Liver (tissue), 9 donors: ENCODE data around the gene ARMH3. TPM values are rescaled to one million over a fixed set of nuclear protein-coding genes. Genes with fewer than 3 reads are reported as not detected.

ENCODE experiments used
- DNase-seq: peaks from one replicate; pipeline ENCODE4 v3.0.0-alpha.2; 2017; ENCODE audit warnings: low spot score
- H3K27ac ChIP-seq, 2 donors: one replicate each; pipeline ENCODE4 v1.7.0; 2013; ENCODE audit warnings: inconsistent platforms in 2 of 2, low read length in 2 of 2, control low read depth in 1 of 2, low read depth in 1 of 2, mild to moderate bottlenecking in 1 of 2
- H3K27me3 ChIP-seq, 4 donors: one replicate each; pipeline versions ENCODE4 v1.6.1 to v1.7.0; 2013; ENCODE audit warnings: low read length in 3 of 4, inconsistent platforms in 1 of 4, mild to moderate bottlenecking in 1 of 4, moderate library complexity in 1 of 4; ENCODE audit not compliant: control insufficient read depth in 4 of 4, insufficient read depth in 4 of 4
- H3K36me3 ChIP-seq, 4 donors: one replicate each; pipeline versions ENCODE4 v1.6.1 to v1.7.0; 2013; ENCODE audit warnings: low read length in 3 of 4, mild to moderate bottlenecking in 3 of 4, low read depth in 1 of 4, moderate library complexity in 1 of 4; ENCODE audit not compliant: control insufficient read depth in 4 of 4, insufficient read depth in 3 of 4
- H3K4me1 ChIP-seq, 4 donors: one replicate each; pipeline versions ENCODE4 v1.6.1 to v1.7.0; 2013; ENCODE audit warnings: low read length in 3 of 4, mild to moderate bottlenecking in 3 of 4, moderate library complexity in 1 of 4; ENCODE audit not compliant: control insufficient read depth in 4 of 4, insufficient read depth in 4 of 4
- H3K4me3 ChIP-seq, 3 donors: one replicate each; pipeline versions ENCODE4 v1.6.1 to v1.7.0; 2013; ENCODE audit warnings: low read length in 3 of 3, control low read depth in 1 of 3, low read depth in 1 of 3, mild to moderate bottlenecking in 1 of 3
- H3K9ac ChIP-seq, 2 donors: one replicate each; pipeline ENCODE4 v1.7.0; 2013; ENCODE audit warnings: low read length in 2 of 2, mild to moderate bottlenecking in 2 of 2, moderate library complexity in 2 of 2, control low read depth in 1 of 2, low read depth in 1 of 2
- H3K9me3 ChIP-seq, 4 donors: one replicate each; pipeline versions ENCODE4 v1.6.1 to v1.7.0; 2013; ENCODE audit warnings: low read length in 3 of 4; ENCODE audit not compliant: control insufficient read depth in 4 of 4
- ATF3 ChIP-seq: IDR thresholded peaks from 2 replicates; pipeline ENCODE4 v1.6.1; 2016; ENCODE audit warnings: antibody characterized with exemption
- FOXA1 ChIP-seq: IDR thresholded peaks from 2 replicates; pipeline ENCODE4 v1.6.1; 2016; ENCODE audit warnings: antibody characterized with exemption
- FOXA2 ChIP-seq: IDR thresholded peaks from 2 replicates; pipeline ENCODE4 v1.6.1; 2016; ENCODE audit warnings: antibody characterized with exemption
- GABPA ChIP-seq, 2 donors: IDR thresholded peaks in 1 of 2; conservative IDR thresholded peaks in 1 of 2; 2 replicates each; pipeline ENCODE4 v1.6.1; 2016; ENCODE audit warnings: antibody characterized with exemption in 2 of 2, mild to moderate bottlenecking in 1 of 2, moderate library complexity in 1 of 2
- JUND ChIP-seq, 2 donors: IDR thresholded peaks; 2 replicates each; pipeline ENCODE4 v1.6.1; 2016; ENCODE audit warnings: antibody characterized with exemption in 2 of 2
- MAX ChIP-seq: IDR thresholded peaks from 2 replicates; pipeline ENCODE4 v1.6.1; 2016; ENCODE audit warnings: antibody characterized with exemption
- NR2F2 ChIP-seq: IDR thresholded peaks from 2 replicates; pipeline ENCODE4 v1.6.1; 2016; ENCODE audit warnings: antibody characterized with exemption
- RAD21 ChIP-seq, 2 donors: IDR thresholded peaks; 2 replicates each; pipeline ENCODE4 v1.6.1; 2016; ENCODE audit warnings: antibody characterized with exemption in 2 of 2, mild to moderate bottlenecking in 2 of 2
- REST ChIP-seq: IDR thresholded peaks from 2 replicates; pipeline ENCODE4 v1.6.1; 2016; ENCODE audit warnings: antibody characterized with exemption, mild to moderate bottlenecking
- RXRA ChIP-seq, 2 donors: IDR thresholded peaks; 2 replicates each; pipeline ENCODE4 v1.6.1; 2017 to 2018; ENCODE audit warnings: antibody characterized with exemption in 2 of 2, mild to moderate bottlenecking in 1 of 2
- SP1 ChIP-seq: IDR thresholded peaks from 2 replicates; pipeline ENCODE4 v1.6.1; 2018; ENCODE audit warnings: antibody characterized with exemption, mild to moderate bottlenecking
- TAF1 ChIP-seq: conservative IDR thresholded peaks from 2 replicates; pipeline ENCODE4 v1.6.1; 2016; ENCODE audit warnings: antibody characterized with exemption, mild to moderate bottlenecking
- YY1 ChIP-seq: IDR thresholded peaks from 2 replicates; pipeline ENCODE4 v1.6.1; 2016; ENCODE audit warnings: antibody characterized with exemption, mild to moderate bottlenecking
- ZBTB33 ChIP-seq: IDR thresholded peaks from 2 replicates; pipeline ENCODE4 v1.6.1; 2016; ENCODE audit warnings: antibody characterized with exemption
- WGBS: extraction: QIAGEN DNeasy Blood & Tissue Kit; methylation state at CpG from one replicate; pipeline ENCODE4 v1.1.7; 2013; 5-methylcytosine and 5-hydroxymethylcytosine counted together
- polyA plus RNA-seq, 2 donors: library from polyadenylated mRNA; stranded (reverse) in 1 of 2; unstranded in 1 of 2; fragments of 200-250 nt in 1 of 2; fragments of >200 nt in 1 of 2; fragmentation: Nextera tagmentation in 1 of 2; extraction: Ambion mirVana in 1 of 2; gene quantifications; one replicate each; pipeline versions ENCODE4 v1.2.1 to v1.2.3, GENCODE V29; 2013 to 2015
- total RNA-seq, 2 donors: library from RNA; depleted of rRNA; stranded (reverse); fragments of >200 nt; gene quantifications; one replicate each; pipeline ENCODE4 v1.2.3, GENCODE V29; 2014
- donor health status: healthy.
- donor health status: healthy.
- donor health status: healthy.
- donor health status: healthy.
- donor health status: healthy.

Gene ARMH3
- total and polyA plus RNA-seq, 4 donors, result 5.3 to 14.9 (median 9.2) TPM

- no peak overlapping the region for H3K4me3 ChIP-seq
- no peak overlapping the region for H3K27ac ChIP-seq
- no peaks in the 10 kb centered on the region for H3K4me1 ChIP-seq
- H3K27me3 ChIP-seq, result no peaks in the 10 kb centered on the region
- peaks cover 2 to 26% (median 11%) of the 10 kb centered on the region in 4 donors for H3K36me3 ChIP-seq
- TF ChIP-seq ZBTB33 (no peak), REST (no peak), JUND (IDR thresholded peaks at IDR 0.05) (no peak), ATF3 (no peak), TAF1 (no peak), RAD21 (IDR thresholded peaks at IDR 0.05) (no peak), YY1 (no peak), SP1 (no peak), FOXA1 (no peak), GABPA (IDR thresholded peaks at IDR 0.05 in 1 of 2, conservative IDR thresholded peaks at IDR 0.05 in 1 of 2) (no peak), NR2F2 (no peak)
- no peaks in the 10 kb centered on the region for H3K9me3 ChIP-seq
- WGBS, result 93% methylated on average over 8 of the region's 8 CpGs
- no peak overlapping the region for H3K9ac ChIP-seq
- DNase-seq, result no peak
Measured at GRCh38 chr10:101959346-101959916, 96.5 kb downstream of the ARMH3 start.

- peaks cover 2 to 31% (median 17%) of the 10 kb centered on the region in 4 donors for H3K36me3 ChIP-seq
- H3K27me3 ChIP-seq, result no peaks in the 10 kb centered on the region
- no peak overlapping the region for H3K27ac ChIP-seq
- no peak for DNase-seq
- no peaks in the 10 kb centered on the region for H3K4me1 ChIP-seq
- no peak overlapping the region for H3K9ac ChIP-seq
- no peaks in the 10 kb centered on the region for H3K9me3 ChIP-seq
- H3K4me3 ChIP-seq, result no peak overlapping the region
- TF ChIP-seq ZBTB33 (no peak), RXRA (IDR thresholded peaks at IDR 0.05) (no peak), JUND (IDR thresholded peaks at IDR 0.05) (no peak), RAD21 (IDR thresholded peaks at IDR 0.05) (no peak), FOXA1 (no peak), NR2F2 (no peak), ATF3 (no peak), MAX (no peak), GABPA (IDR thresholded peaks at IDR 0.05 in 1 of 2, conservative IDR thresholded peaks at IDR 0.05 in 1 of 2) (no peak), YY1 (no peak), FOXA2 (no peak)
- 90% methylated on average over 1 of the region's 1 CpG for WGBS
Measured at GRCh38 chr10:101958691-101959090, 97.3 kb downstream of the ARMH3 start.
